HG02938 (cell line): Measurements from ENCODE around the gene FMNL2.
"Not testable (repeated sequence)": the region's sequence is repeated elsewhere in the genome, so short reads cannot be mapped to it uniquely, and the experiment has no call there.

Experiments
- ATAC-seq: cut with Tn5 transposase; IDR thresholded peaks from one replicate; pipeline ENCODE4 v1.9.1; 2021; ENCODE audit warnings: mild to moderate bottlenecking, moderate library complexity; ENCODE audit not compliant: unreplicated experiment

FMNL2 gene

DNA sequence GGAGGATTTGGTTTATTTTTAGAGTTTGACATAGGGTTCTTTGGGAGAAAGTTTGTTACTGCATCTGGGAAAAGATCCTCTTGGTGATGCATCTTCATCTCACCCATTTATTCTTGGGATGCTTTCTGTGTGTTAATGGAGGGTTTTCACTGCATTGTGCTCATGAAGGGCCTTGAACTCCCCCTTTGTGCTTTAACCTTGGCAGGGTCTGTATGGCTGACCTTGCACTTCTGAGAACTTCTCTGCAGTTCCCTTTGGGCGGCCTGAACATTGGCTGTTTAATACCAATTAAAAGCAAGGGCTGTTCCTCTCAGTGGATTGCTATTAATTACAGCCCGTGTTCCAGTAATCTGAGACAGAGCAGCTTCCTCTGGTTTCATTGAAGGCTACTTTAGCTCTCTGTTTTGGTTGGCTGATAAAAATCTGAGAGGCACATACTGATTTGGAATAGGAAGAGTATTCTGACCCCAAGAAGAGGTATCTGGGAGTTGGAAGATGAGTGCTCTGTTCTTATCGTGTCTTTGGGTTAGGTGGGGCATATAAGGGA lies 37.5 kb downstream of the FMNL2 start:
- ATAC-seq = no peak

- no peak for ATAC-seq
These were observed 40.2 kb downstream of the FMNL2 start for GRCh38 chr2:152375174-152375573.

- no peak for ATAC-seq
These were observed 41.4 kb downstream of the FMNL2 start for GRCh38 chr2:152376385-152376784.

DNA sequence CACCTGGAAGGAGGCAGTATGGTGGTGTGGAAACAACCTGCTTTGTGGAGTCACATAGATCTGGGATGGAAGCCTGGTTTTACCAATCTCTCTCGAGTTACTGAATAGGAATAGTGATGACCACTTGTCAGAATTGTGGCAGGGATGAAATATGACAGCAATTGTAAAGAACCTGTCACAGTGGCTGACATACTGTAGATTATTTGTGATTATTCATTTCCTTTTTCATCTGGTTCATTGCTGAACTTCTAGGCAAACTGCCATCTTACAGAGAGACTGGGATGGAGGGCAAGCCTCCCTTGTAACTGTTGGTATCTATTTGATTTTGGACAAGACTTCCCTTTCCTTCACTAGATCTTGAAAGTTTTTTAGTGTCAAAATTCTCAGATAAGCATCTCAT lies 42.0 kb downstream of the FMNL2 start:
- no peak for ATAC-seq

DNA sequence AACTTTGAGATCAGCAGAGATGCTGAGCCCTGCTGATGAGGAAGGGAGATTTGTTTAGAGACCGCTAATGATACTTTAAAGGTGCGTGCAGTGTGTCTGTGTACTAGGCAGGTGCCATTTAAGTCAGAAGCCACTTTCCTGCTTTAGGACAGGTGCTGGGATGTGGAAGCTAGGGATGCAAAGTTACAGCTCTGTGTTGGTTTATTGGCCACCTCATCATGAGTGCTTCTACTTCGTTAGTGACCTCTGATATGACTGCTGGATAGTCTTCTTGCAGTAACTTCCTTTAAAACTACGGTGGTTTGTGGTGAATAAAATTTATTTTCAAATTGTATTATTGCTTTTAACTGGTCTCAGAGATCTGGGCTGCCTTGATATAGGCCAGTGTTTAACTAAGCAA lies 44.1 kb downstream of the FMNL2 start:
- ATAC-seq = no peak

- no peak for ATAC-seq
These were observed 45.5 kb downstream of the FMNL2 start for GRCh38 chr2:152380261-152381055.

- no peak for ATAC-seq
These were observed 48.7 kb downstream of the FMNL2 start for GRCh38 chr2:152383702-152384101.

DNA sequence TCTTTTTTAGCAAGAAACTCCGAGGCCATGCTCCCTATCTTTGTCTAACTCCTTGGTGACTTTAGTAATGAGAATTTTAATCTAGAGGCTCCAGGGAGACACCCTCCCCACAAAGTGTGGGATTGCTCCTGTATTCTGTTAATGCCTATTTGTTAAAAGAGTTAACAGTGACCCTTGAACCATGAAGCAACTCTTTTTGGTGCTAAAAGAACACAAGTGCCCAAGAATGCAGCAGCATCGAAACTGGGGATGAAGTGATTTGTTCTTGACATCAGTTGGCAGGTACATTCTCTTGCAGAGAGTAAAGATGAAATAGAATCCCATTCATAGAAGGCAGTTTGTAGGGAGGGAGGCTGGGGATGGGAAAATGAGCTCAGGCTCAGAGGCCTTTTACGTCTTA lies 50.0 kb downstream of the FMNL2 start:
- no peak for ATAC-seq

DNA sequence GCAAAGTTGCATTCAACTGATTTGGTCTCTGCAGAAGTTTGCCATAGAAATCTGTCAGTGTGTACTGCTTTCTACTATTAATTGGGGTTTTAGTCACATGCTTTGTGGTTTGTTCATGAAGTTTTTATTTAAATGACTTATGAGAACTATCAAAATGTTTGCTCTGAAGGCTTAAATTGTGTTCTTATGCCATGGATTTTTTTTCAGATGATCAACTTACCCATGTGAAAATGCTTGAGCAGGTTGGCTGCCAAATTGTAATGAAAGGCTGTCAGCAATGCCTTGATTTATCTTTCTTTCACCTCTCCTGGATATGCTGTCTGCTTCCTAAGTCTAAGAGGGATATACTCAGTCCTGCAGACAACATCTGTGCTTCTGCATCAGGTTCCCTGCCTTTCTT lies 50.7 kb downstream of the FMNL2 start:
- no peak for ATAC-seq

GRCh38 chr2:152386266-152386665 lies 51.3 kb downstream of the FMNL2 start:
- no peak for ATAC-seq

DNA sequence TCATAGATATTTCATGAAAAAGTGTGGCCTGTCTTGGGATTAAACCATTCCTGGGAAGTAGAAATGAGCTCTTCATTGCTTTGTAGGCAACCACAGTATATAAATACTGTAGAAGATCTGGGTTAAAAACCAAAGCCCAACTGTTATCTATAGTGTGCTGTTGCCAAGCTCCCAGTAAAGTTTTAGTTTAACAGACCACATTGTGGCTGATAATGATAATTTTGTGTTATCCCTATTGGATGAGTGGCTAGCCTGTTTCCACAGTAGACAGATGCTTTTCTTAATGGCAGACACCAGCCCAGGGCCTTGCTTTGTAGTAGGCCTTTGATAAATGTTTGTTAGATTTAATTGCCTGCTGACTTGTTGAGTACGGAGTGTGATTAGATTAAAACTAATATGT lies 52.1 kb downstream of the FMNL2 start:
- no peak for ATAC-seq

GRCh38 chr2:152388269-152388668 lies 53.3 kb downstream of the FMNL2 start:
- ATAC-seq = not testable (repeated sequence)

DNA sequence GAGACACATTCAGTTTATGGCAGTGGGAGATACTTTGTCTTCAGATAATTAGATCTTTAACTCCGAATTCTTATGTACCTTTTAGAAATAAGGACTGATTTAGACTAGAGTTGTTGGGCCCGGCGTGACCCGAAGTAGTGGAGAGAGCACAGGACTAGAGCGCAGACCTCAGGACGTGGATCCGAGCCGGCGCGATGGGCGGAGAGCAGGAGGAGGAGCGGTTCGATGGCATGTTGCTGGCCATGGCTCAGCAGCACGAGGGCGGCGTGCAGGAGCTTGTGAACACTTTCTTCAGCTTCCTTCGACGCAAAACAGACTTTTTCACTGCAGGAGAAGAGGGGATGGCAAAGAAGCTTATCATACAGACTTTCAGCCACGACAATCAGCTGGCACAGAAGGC lies 54.5 kb downstream of the FMNL2 start:
- no peak for ATAC-seq

GRCh38 chr2:152390837-152391236 lies 55.9 kb downstream of the FMNL2 start:
- ATAC-seq = no peak

- ATAC-seq = no peak
These were observed 56.3 kb downstream of the FMNL2 start for GRCh38 chr2:152391318-152391717.

- no peak for ATAC-seq
These were observed 58.4 kb downstream of the FMNL2 start for GRCh38 chr2:152393377-152393776.

DNA sequence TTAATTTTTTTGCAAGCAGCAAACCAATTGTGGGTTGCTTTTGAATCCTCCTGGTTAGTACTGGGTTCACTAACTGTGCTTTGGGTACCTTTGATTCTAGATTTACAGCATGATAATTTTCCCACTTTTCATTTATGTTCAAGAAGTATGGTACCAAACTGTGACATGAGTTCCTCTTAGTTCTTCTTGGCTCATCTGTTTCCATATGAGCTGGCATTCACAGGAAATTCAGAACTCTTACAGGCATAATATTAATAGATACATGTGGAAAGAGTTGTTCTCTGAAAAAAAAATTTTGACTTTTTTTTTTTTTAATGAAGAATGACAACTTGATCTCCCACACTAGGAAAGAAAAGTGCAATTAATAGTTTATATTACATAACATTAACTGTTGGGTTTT lies 59.4 kb downstream of the FMNL2 start:
- ATAC-seq = no peak

GRCh38 chr2:152395103-152395502 lies 60.1 kb downstream of the FMNL2 start:
- ATAC-seq = no peak

GRCh38 chr2:152395572-152395971 lies 60.6 kb downstream of the FMNL2 start:
- no peak for ATAC-seq

GRCh38 chr2:152396051-152396511 lies 61.1 kb downstream of the FMNL2 start:
- no peak for ATAC-seq

- no peak for ATAC-seq
These were observed 61.8 kb downstream of the FMNL2 start for GRCh38 chr2:152396763-152397162.

DNA sequence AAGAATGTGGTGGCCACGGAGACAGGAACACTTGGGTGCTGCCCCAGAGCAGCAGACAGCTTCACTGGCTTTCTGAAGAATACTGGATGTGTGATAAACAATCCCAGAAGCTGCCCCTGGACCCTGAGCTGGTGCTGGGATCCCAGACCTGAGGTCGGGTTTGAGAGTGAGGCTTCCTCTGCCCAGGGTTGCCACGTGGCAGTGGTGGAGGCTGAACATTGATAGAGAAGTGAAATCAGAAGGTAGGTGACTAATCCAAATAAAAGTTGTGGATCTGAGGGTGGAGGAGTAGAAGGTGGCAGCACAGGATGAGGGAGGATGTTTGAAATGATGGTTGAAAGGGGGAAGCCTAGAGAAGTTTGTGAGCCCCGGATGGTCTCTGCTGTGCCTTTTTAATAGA lies 64.0 kb downstream of the FMNL2 start:
- ATAC-seq = no peak
